ENCODE data around the gene DCUN1D3. TPM values are rescaled to one million over a fixed set of nuclear protein-coding genes. Genes with fewer than 3 reads are reported as not detected.

DCUN1D3 gene
- polyA plus RNA-seq, 2 of the 4 experiments (the other 2 are of a cell fraction) = 5.2 to 7.2 TPM

- FAIRE-seq (no peak), DNase-seq (ENCODE audit: low read depth in 1 of 2, low spot score in 1 of 2) (no peak), ATAC-seq (no peak)
- H3K4me1 ChIP-seq = peaks cover 26% of the 10 kb centered on the region
- POLR2A ChIA-PET = no interaction called here
- H3K27ac ChIP-seq = no peak overlapping the region
- CTCF ChIA-PET = interaction anchor here (0.6 to 6.3 kb wide), 8 partner anchors 28 to 453 kb away, joined by 3 to 66 read pairs (median 6); partner anchors contain the start of genes DCUN1D3 and LYRM1
- no peak for TF ChIP-seq FOSB (CRISPR knock-in tag; IDR thresholded peaks at IDR 0.05)
- TF ChIP-seq BHLHE40 (IDR thresholded peaks at IDR 0.05; ENCODE audit: low read depth, low read length) = no peak
- no peak for TF ChIP-seq SMC3 (IDR thresholded peaks at IDR 0.05)
- TF ChIP-seq HOXB5 (CRISPR knock-in tag; IDR thresholded peaks at IDR 0.05) = no peak
- no peak for TF ChIP-seq HES2 (IDR thresholded peaks at IDR 0.05)
- TF ChIP-seq ESRRA (IDR thresholded peaks at IDR 0.05; ENCODE audit: borderline replicate concordance, low read length) = no peak
- no peak for TF ChIP-seq HEYL (CRISPR knock-in tag; IDR thresholded peaks at IDR 0.05)
- TF ChIP-seq ZC3H11A (IDR thresholded peaks at IDR 0.05) = no peak
- no peak for TF ChIP-seq ZFP36 (IDR thresholded peaks at IDR 0.05; ENCODE audit: borderline replicate concordance, partially characterized antibody)
- no peak for TF ChIP-seq RNF2 (IDR thresholded peaks at IDR 0.05; ENCODE audit: borderline replicate concordance, low read depth)
- no peak for TF ChIP-seq RARB (CRISPR knock-in tag; IDR thresholded peaks at IDR 0.05)
- TF ChIP-seq BCL3 (IDR thresholded peaks at IDR 0.05) = no peak
- no peak for TF ChIP-seq PBX3 (IDR thresholded peaks at IDR 0.05)
- TF ChIP-seq CHD4 (IDR thresholded peaks at IDR 0.05; ENCODE audit: borderline replicate concordance) = no peak
- no peak for TF ChIP-seq MAFK (IDR thresholded peaks at IDR 0.05; ENCODE audit: partially characterized antibody)
- TF ChIP-seq NR3C1 (IDR thresholded peaks at IDR 0.05) = no peak
- no peak for TF ChIP-seq CEBPB (IDR thresholded peaks at IDR 0.05)
- no peak for TF ChIP-seq JUNB (IDR thresholded peaks at IDR 0.05)
- no peak overlapping the region for H3K4me3 ChIP-seq
- no peak overlapping the region for H3K4me2 ChIP-seq
- H3K9me3 ChIP-seq = no peaks in the 10 kb centered on the region
- 39% methylated on average over 2 of the region's 2 CpGs for WGBS (ENCODE audit: missing lambda C conversion rate)
Measured at GRCh38 chr16:20847550-20847949, 52.6 kb downstream of the DCUN1D3 start.

- no peak for DNase-seq (ENCODE audit: low read depth in 1 of 2, low spot score in 1 of 2)
- Histone ChIP-seq H3K4me3 (no peak overlapping the region), H3K9me3 (no peaks in the 10 kb centered on the region), H3K4me2 (no peak overlapping the region), H3K27ac (no peak overlapping the region), H3K4me1 (peaks cover 16% of the 10 kb centered on the region)
- ATAC-seq = no peak
- no peak for FAIRE-seq
- POLR2A ChIA-PET = no interaction called here
- CTCF ChIA-PET = interaction anchor here (0.7 to 1.5 kb wide), 6 partner anchors 40 to 342 kb away, joined by 3 to 4 read pairs (median 3); partner anchors contain the start of genes ERI2 and REXO5
- TF ChIP-seq HOXA7 (CRISPR knock-in tag; IDR thresholded peaks at IDR 0.05) (no peak), KDM5A (IDR thresholded peaks at IDR 0.05) (no peak), NR3C1 (IDR thresholded peaks at IDR 0.05) (no peak)
Measured at GRCh38 chr16:20846551-20846950, 53.6 kb downstream of the DCUN1D3 start.

- Histone ChIP-seq H3K4me2 (no peak overlapping the region), H3K9me3 (no peaks in the 10 kb centered on the region), H3K4me1 (peaks cover 11% of the 10 kb centered on the region), H3K4me3 (no peak overlapping the region), H3K27ac (no peak overlapping the region)
- WGBS (ENCODE audit: missing lambda C conversion rate) = 97% methylated on average over 6 of the region's 6 CpGs
- POLR2A ChIA-PET = no interaction called here
- FAIRE-seq (no peak), DNase-seq (ENCODE audit: low read depth in 1 of 2, low spot score in 1 of 2) (no peak), ATAC-seq (no peak)
- CTCF ChIA-PET = interaction anchor here (1.0 to 1.5 kb wide), 6 partner anchors 39 to 342 kb away, joined by 3 to 4 read pairs (median 4); partner anchors contain the start of genes ERI2 and REXO5
- TF ChIP-seq BCL3 (IDR thresholded peaks at IDR 0.05) = no peak
- TF ChIP-seq FOXS1 (CRISPR knock-in tag; IDR thresholded peaks at IDR 0.05) = no peak
Measured at GRCh38 chr16:20846030-20846429, 54.1 kb downstream of the DCUN1D3 start.
